Subcutaneous preadipocyte (primary cell): ENCODE results near the gene PACSIN3. TPM values are rescaled to one million over a fixed set of nuclear protein-coding genes. Genes with fewer than 3 reads are reported as not detected.

Experiments used
- small RNA-seq: library from RNA; depleted of rRNA; stranded (forward); fragments of <200 nt; gene quantifications from one replicate; pipeline ENCODE3, GENCODE V24; 2012
- total RNA-seq: library from RNA; depleted of rRNA; stranded (reverse); fragments of >200 nt; gene quantifications from 2 replicates; pipeline ENCODE4 v1.2.3, GENCODE V29; 2012

The PACSIN3 gene
- total RNA-seq = 9.9 and 14.1 TPM in 2 replicates

GRCh38 chr11:47186076-47186699 lies at the start of gene PACSIN3:
Gene PACSIN3 (minus strand): TSS chr11:47186434. CDS start chr11:47182727, 3,707 bp downstream.

GRCh38 chr11:47176328-47177228 lies 9.7 kb downstream of the PACSIN3 start, which contains the start of gene ARFGAP2:
Gene ARFGAP2 (minus strand): TSS chr11:47176879. CDS start chr11:47176853, 26 bp downstream.

Small RNAs within 50 kb of the gene (small RNA-seq; reads per million reads assigned to genes)
- not detected for gene MIR6745

Other genes starting within 250 kb of the PACSIN3 start
- gene CSTPP1, start 249.7 kb downstream of the PACSIN3 start, total RNA-seq = 21.7 and 30.9 TPM in 2 replicates
- 94.4 and 122 TPM in 2 replicates for gene ARFGAP2, start 9.6 kb downstream of the PACSIN3 start, total RNA-seq
- gene DDB2, start 28.5 kb upstream of the PACSIN3 start, total RNA-seq = 38.9 and 44.4 TPM in 2 replicates
- gene ACP2, start 62.4 kb upstream of the PACSIN3 start, total RNA-seq = 26.8 and 31.1 TPM in 2 replicates
- 53.3 and 88.2 TPM in 2 replicates for gene NR1H3, start 71.6 kb upstream of the PACSIN3 start, total RNA-seq
- 10.3 and 20.3 TPM in 2 replicates for gene MADD, start 83.7 kb upstream of the PACSIN3 start, total RNA-seq
- gene MYBPC3, start 166.3 kb upstream of the PACSIN3 start, total RNA-seq = not detected in 2 replicates
- gene SPI1, start 192.1 kb upstream of the PACSIN3 start, total RNA-seq = not detected in 2 replicates
- gene SLC39A13, start 222.2 kb upstream of the PACSIN3 start, total RNA-seq = 51.4 and 68.4 TPM in 2 replicates
- gene PSMC3, start 240.0 kb upstream of the PACSIN3 start, total RNA-seq = 138 and 145 TPM in 2 replicates